GM12878 (cell line): ENCODE measurements around the gene CLEC2A. TPM values are rescaled to one million over a fixed set of nuclear protein-coding genes. Genes with fewer than 3 reads are reported as not detected.

Source experiments
- ATAC-seq: fragments of 200-7000 bp; cut with Tn5 transposase; 3 replicates; pipeline ENCODE4 v1.9.1; 2020; ENCODE audit warnings: mild to moderate bottlenecking, moderate library complexity
- BruUV-seq: library from RNA; stranded (reverse); fragments of 400-500 nt; replicated peaks from 2 replicates; lab custom pipeline; 2021; lab: Mats Ljungman, UMichigan
- CTCF ChIA-PET: fragments of 300-600 bp; sonication (Branson Sonifier 250); formaldehyde crosslinking; extraction: SDS; loops from one replicate; lab custom pipeline; 2021; ENCODE audit warnings: inconsistent platforms; lab: Yijun Ruan, JAX
- POLR2A ChIA-PET: fragments of 350-600 bp; formaldehyde crosslinking; extraction: SDS; loops from one replicate; lab custom pipeline; 2021; ENCODE audit warnings: inconsistent platforms; lab: Charles Lee
- RAD21 ChIA-PET: fragments of 300-600 bp; sonication (Branson Sonifier 250); formaldehyde crosslinking; loops from one replicate; lab custom pipeline; 2023; ENCODE audit warnings: antibody characterized with exemption; ENCODE audit not compliant: unreplicated experiment; lab: Charles Lee
- SMC1A ChIA-PET: fragments of 300-600 bp; sonication (Branson Sonifier 250); formaldehyde crosslinking; loops from one replicate; lab custom pipeline; 2023; ENCODE audit not compliant: unreplicated experiment, uncharacterized antibody; lab: Charles Lee
- DNase-seq: peaks from one replicate; pipeline ENCODE4 v3.0.0-alpha.2; 2011; ENCODE audit warnings: low read depth, low spot score
- FAIRE-seq: peaks from 3 replicates; lab custom pipeline; 2011; peaks lifted over from hg19 to GRCh38; lab: Jason Lieb, UNC
- H2AFZ ChIP-seq: 2 replicates; pipeline ENCODE4 v1.6.0; 2011; ENCODE audit warnings: low read depth, low read length, control low read depth; ENCODE audit not compliant: control insufficient read depth
- H3K27ac ChIP-seq: 2 replicates; pipeline ENCODE4 v1.5.1; 2011; ENCODE audit warnings: control low read depth; ENCODE audit not compliant: control insufficient read depth, insufficient read depth
- H3K27me3 ChIP-seq, 2 experiments: replicated peaks in 1 of 2; 2 replicates each; pipeline versions ENCODE4 v1.6.0 to v1.6.1; 2011; ENCODE audit warnings: low read length in 1 of 2; ENCODE audit not compliant: control insufficient read depth in 2 of 2, insufficient read depth in 2 of 2
- H3K36me3 ChIP-seq, 2 experiments: 2 replicates each; pipeline ENCODE4 v1.5.1; 2011; ENCODE audit warnings: low read length in 1 of 2; ENCODE audit not compliant: control insufficient read depth in 2 of 2, insufficient read depth in 2 of 2
- H3K4me1 ChIP-seq: 2 replicates; pipeline ENCODE4 v1.6.1; 2011; ENCODE audit warnings: mild to moderate bottlenecking, low read length, moderate library complexity, mixed read lengths; ENCODE audit not compliant: control insufficient read depth, insufficient read depth
- H3K4me2 ChIP-seq: 2 replicates; pipeline ENCODE4 v1.6.0; 2011; ENCODE audit warnings: control low read depth; ENCODE audit not compliant: control insufficient read depth, insufficient read depth
- H3K4me3 ChIP-seq: fragments of 200-600 bp; sonication (generic); 2 replicates; pipeline ENCODE4 v1.5.1; 2016
- H3K79me2 ChIP-seq: 2 replicates; pipeline ENCODE4 v1.6.0; 2011; ENCODE audit warnings: low read length; ENCODE audit not compliant: control insufficient read depth, insufficient read depth
- H3K9ac ChIP-seq: 2 replicates; pipeline ENCODE4 v1.8.0; 2011; ENCODE audit warnings: low read length, control low read depth, mixed read lengths; ENCODE audit not compliant: control insufficient read depth, insufficient read depth
- H3K9me3 ChIP-seq: replicated peaks from 3 replicates; pipeline ENCODE4 v1.5.1; 2011; ENCODE audit warnings: mild to moderate bottlenecking, low read length; ENCODE audit not compliant: control insufficient read depth, insufficient read depth
- H4K20me1 ChIP-seq: 2 replicates; pipeline ENCODE4 v1.6.0; 2011; ENCODE audit not compliant: control insufficient read depth, insufficient read depth
- BCL11A ChIP-seq: IDR thresholded peaks from 2 replicates; pipeline ENCODE4 v1.6.1; 2011; ENCODE audit warnings: low read depth, low read length
- CHD2 ChIP-seq: IDR thresholded peaks from 2 replicates; pipeline ENCODE4 v1.6.1; 2011; ENCODE audit warnings: low read depth, low read length, improper control_type of control experiment, borderline replicate concordance
- EP300 ChIP-seq, 2 experiments: fragments of 150-350 bp in 1 of 2; IDR thresholded peaks; 2 replicates each; pipeline ENCODE4 v1.6.1; 2011 to 2012; ENCODE audit warnings: low read depth in 2 of 2, low read length in 2 of 2, borderline replicate concordance in 1 of 2, improper control_type of control experiment in 1 of 2, inconsistent platforms in 1 of 2; ENCODE audit not compliant: control insufficient read depth in 1 of 2
- FOXK2 ChIP-seq: fragments of 450-650 bp; IDR thresholded peaks from 2 replicates; pipeline ENCODE4 v1.6.1; 2017; ENCODE audit warnings: mild to moderate bottlenecking, moderate library complexity
- HDAC6 ChIP-seq: fragments of 200-600 bp; sonication (generic); IDR thresholded peaks from one replicate; pipeline ENCODE4 v1.8.0; 2017; ENCODE audit warnings: antibody characterized with exemption; ENCODE audit not compliant: unreplicated experiment
- MEF2A ChIP-seq: IDR thresholded peaks from 2 replicates; pipeline ENCODE4 v1.6.1; 2011; ENCODE audit warnings: low read depth, mild to moderate bottlenecking, low read length, moderate library complexity; ENCODE audit not compliant: insufficient read depth
- NFIC ChIP-seq: IDR thresholded peaks from 2 replicates; pipeline ENCODE4 v1.6.1; 2012; ENCODE audit warnings: low read depth, mild to moderate bottlenecking, inconsistent platforms, low read length, moderate library complexity
- NKRF ChIP-seq: fragments of 450-650 bp; conservative IDR thresholded peaks from 2 replicates; pipeline ENCODE4 v1.6.1; 2017; ENCODE audit warnings: mild to moderate bottlenecking, moderate library complexity
- RCOR1 ChIP-seq: conservative IDR thresholded peaks from 2 replicates; pipeline ENCODE4 v1.6.1; 2012; ENCODE audit warnings: low read depth, low read length, improper control_type of control experiment
- STAT1 ChIP-seq: fragments of 450-650 bp; conservative IDR thresholded peaks from 2 replicates; pipeline ENCODE4 v1.6.1; 2014; ENCODE audit warnings: antibody characterized with exemption, mild to moderate bottlenecking
- TCF12 ChIP-seq: IDR thresholded peaks from 2 replicates; pipeline ENCODE4 v1.6.1; 2011; ENCODE audit warnings: low read depth, mild to moderate bottlenecking, low read length
- YBX1 ChIP-seq: fragments of 450-650 bp; IDR thresholded peaks from 2 replicates; pipeline ENCODE4 v1.6.1; 2016; ENCODE audit warnings: antibody characterized with exemption
- ZNF24 ChIP-seq: fragments of 450-650 bp; IDR thresholded peaks from 2 replicates; pipeline ENCODE4 v1.6.1; 2017; ENCODE audit warnings: antibody characterized with exemption, mild to moderate bottlenecking
- ZSCAN29 ChIP-seq: fragments of 450-650 bp; IDR thresholded peaks from 2 replicates; pipeline ENCODE4 v1.6.1; 2017; ENCODE audit warnings: mild to moderate bottlenecking, moderate library complexity
- WGBS: methylation state at CpG from one replicate; pipeline ENCODE4 v1.1.6; 2016; ENCODE audit warnings: low lambda C conversion rate; ENCODE audit not compliant: insufficient replicate concordance, insufficient coverage; ENCODE audit errors: missing lambda C conversion rate; 5-methylcytosine and 5-hydroxymethylcytosine counted together
- in situ Hi-C: fragments of 300-500 bp; cut with MboI; formaldehyde crosslinking; loops from 9 replicates; pipeline ENCODE4 v1.14.3; 2018; ENCODE audit warnings: mixed read lengths
- intact Hi-C: fragments of 100-400 bp; cut with micrococcal nuclease; formaldehyde crosslinking; loops from one replicate; pipeline ENCODE4 v1.14.2; 2022; ENCODE audit not compliant: unreplicated experiment
- polyA plus RNA-seq, 11 experiments: library from polyadenylated mRNA; depleted of rRNA in 4 of 11; unstranded in 6 of 11; stranded (reverse) in 5 of 11; fragments of >200 nt; fragmentation: Nextera tagmentation in 4 of 11; fragmentation: Illumina TruSeq in 1 of 11; extraction: Ambion mirVana in 4 of 11; extraction: Trizol in 1 of 11; gene quantifications; 1 replicate in 1 of 11; 2 replicates in 10 of 11; pipeline versions ENCODE4 v1.2.1 to v1.2.3, GENCODE V29; 2011 to 2016; ENCODE audit warnings: inconsistent platforms in 2 of 11, missing spikeins in 2 of 11, low read depth in 1 of 11
- total RNA-seq, 4 experiments: library from RNA; depleted of rRNA in 3 of 4; stranded (reverse); fragments of >200 nt in 3 of 4; fragmentation: Illumina TruSeq in 1 of 4; extraction: Trizol in 1 of 4; gene quantifications; 2 replicates each; pipeline versions ENCODE4 v1.2.1 to v1.2.3, GENCODE V29; 2013 to 2021
- TF ChIP-seq, protein P1 (sequence below): fragments of 450-650 bp; IDR thresholded peaks from 2 replicates; pipeline ENCODE4 v1.6.1; 2016; ENCODE audit warnings: mild to moderate bottlenecking
- TF ChIP-seq, protein P2 (sequence below): IDR thresholded peaks from 2 replicates; pipeline ENCODE4 v1.6.1; 2012; ENCODE audit warnings: mild to moderate bottlenecking, low read depth, low read length
- TF ChIP-seq, protein P3 (sequence below): fragments of 150-350 bp; IDR thresholded peaks from 2 replicates; pipeline ENCODE4 v1.6.1; 2014; ENCODE audit warnings: mild to moderate bottlenecking, low read depth, low read length

The CLEC2A gene
- total and polyA plus RNA-seq, 10 of the 15 experiments (the other 5 are each of a cell fraction or from before 2014, with no cell fraction given), result not detected

GRCh38 chr12:9883175-9883574, 49.0 kb downstream of the CLEC2A start (continued):
- TF ChIP-seq BCL11A, result no peak
- TF ChIP-seq ZNF24, result no peak
- TF ChIP-seq, all 136 proteins: peak for 0

- intact Hi-C loops (no loop called here), in situ Hi-C loops (no loop called here)
- DNase-seq, result no peak
- POLR2A ChIA-PET, result no interaction called here
- Histone ChIP-seq H4K20me1 (no peaks in the 10 kb centered on the region), H2AFZ (no peak overlapping the region), H3K9ac (no peak overlapping the region), H3K4me1 (no peaks in the 10 kb centered on the region), H3K9me3 (no peaks in the 10 kb centered on the region), H3K79me2 (no peaks in the 10 kb centered on the region), H3K4me3 (no peak overlapping the region), H3K27ac (no peak overlapping the region), H3K27me3 (no peaks in the 10 kb centered on the region), H3K4me2 (no peak overlapping the region), H3K36me3 (no peaks in the 10 kb centered on the region)
- no peak for FAIRE-seq
- WGBS, result 59% methylated on average over 5 of the region's 5 CpGs
- no peak for ATAC-seq
- no TSS peak for BruUV-seq
- RAD21 ChIA-PET, result no interaction called here
- SMC1A ChIA-PET, result no interaction called here
- CTCF ChIA-PET, result no interaction called here
- no peak for TF ChIP-seq RCOR1
- TF ChIP-seq HDAC6, result no peak
- TF ChIP-seq MEF2A, result no peak
- TF ChIP-seq, protein P1, sequence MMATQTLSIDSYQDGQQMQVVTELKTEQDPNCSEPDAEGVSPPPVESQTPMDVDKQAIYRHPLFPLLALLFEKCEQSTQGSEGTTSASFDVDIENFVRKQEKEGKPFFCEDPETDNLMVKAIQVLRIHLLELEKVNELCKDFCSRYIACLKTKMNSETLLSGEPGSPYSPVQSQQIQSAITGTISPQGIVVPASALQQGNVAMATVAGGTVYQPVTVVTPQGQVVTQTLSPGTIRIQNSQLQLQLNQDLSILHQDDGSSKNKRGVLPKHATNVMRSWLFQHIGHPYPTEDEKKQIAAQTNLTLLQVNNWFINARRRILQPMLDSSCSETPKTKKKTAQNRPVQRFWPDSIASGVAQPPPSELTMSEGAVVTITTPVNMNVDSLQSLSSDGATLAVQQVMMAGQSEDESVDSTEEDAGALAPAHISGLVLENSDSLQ, result no peak
- no peak for TF ChIP-seq NKRF
- TF ChIP-seq CHD2, result no peak
- TF ChIP-seq FOXK2, result no peak
- no peak for TF ChIP-seq YBX1
- no peak for TF ChIP-seq EP300 (IDR thresholded peaks at IDR 0.05; ENCODE audit: borderline replicate concordance in 1 of 2, control insufficient read depth in 1 of 2, low read depth in 2 of 2, low read length in 2 of 2)
- TF ChIP-seq ZSCAN29, result no peak
- no peak for TF ChIP-seq TCF12
- no peak for TF ChIP-seq STAT1
- TF ChIP-seq, protein P2, sequence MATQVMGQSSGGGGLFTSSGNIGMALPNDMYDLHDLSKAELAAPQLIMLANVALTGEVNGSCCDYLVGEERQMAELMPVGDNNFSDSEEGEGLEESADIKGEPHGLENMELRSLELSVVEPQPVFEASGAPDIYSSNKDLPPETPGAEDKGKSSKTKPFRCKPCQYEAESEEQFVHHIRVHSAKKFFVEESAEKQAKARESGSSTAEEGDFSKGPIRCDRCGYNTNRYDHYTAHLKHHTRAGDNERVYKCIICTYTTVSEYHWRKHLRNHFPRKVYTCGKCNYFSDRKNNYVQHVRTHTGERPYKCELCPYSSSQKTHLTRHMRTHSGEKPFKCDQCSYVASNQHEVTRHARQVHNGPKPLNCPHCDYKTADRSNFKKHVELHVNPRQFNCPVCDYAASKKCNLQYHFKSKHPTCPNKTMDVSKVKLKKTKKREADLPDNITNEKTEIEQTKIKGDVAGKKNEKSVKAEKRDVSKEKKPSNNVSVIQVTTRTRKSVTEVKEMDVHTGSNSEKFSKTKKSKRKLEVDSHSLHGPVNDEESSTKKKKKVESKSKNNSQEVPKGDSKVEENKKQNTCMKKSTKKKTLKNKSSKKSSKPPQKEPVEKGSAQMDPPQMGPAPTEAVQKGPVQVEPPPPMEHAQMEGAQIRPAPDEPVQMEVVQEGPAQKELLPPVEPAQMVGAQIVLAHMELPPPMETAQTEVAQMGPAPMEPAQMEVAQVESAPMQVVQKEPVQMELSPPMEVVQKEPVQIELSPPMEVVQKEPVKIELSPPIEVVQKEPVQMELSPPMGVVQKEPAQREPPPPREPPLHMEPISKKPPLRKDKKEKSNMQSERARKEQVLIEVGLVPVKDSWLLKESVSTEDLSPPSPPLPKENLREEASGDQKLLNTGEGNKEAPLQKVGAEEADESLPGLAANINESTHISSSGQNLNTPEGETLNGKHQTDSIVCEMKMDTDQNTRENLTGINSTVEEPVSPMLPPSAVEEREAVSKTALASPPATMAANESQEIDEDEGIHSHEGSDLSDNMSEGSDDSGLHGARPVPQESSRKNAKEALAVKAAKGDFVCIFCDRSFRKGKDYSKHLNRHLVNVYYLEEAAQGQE, result no peak
- no peak for TF ChIP-seq NFIC
- TF ChIP-seq, protein P3, sequence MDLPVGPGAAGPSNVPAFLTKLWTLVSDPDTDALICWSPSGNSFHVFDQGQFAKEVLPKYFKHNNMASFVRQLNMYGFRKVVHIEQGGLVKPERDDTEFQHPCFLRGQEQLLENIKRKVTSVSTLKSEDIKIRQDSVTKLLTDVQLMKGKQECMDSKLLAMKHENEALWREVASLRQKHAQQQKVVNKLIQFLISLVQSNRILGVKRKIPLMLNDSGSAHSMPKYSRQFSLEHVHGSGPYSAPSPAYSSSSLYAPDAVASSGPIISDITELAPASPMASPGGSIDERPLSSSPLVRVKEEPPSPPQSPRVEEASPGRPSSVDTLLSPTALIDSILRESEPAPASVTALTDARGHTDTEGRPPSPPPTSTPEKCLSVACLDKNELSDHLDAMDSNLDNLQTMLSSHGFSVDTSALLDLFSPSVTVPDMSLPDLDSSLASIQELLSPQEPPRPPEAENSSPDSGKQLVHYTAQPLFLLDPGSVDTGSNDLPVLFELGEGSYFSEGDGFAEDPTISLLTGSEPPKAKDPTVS, result no peak
Measured at GRCh38 chr12:9881988-9882387, 50.2 kb downstream of the CLEC2A start.
